HepG2 (cell line): ENCODE results near the gene CAV3.

ENCODE experiments used
- CSRNP1 ChIP-seq: sonication (generic); formaldehyde crosslinking; IDR thresholded peaks from 2 replicates; pipeline ENCODE4 v1.8.1; 2023; ENCODE audit warnings: mild to moderate bottlenecking, missing genetic modification reagents
- FOSL1 ChIP-seq: sonication (generic); formaldehyde crosslinking; IDR thresholded peaks from 2 replicates; pipeline ENCODE4 v1.9.0; 2021; ENCODE audit warnings: missing genetic modification reagents, borderline replicate concordance
- HOXA9 ChIP-seq: sonication (generic); formaldehyde crosslinking; IDR thresholded peaks from 2 replicates; pipeline ENCODE4 v1.8.1; 2022; ENCODE audit warnings: missing genetic modification reagents, mild to moderate bottlenecking, moderate library complexity, borderline replicate concordance
- JUND ChIP-seq: sonication (generic); formaldehyde crosslinking; IDR thresholded peaks from 2 replicates; pipeline ENCODE4 v1.8.0; 2022; ENCODE audit warnings: mild to moderate bottlenecking, missing genetic modification reagents
- MAX ChIP-seq: IDR thresholded peaks from 2 replicates; pipeline ENCODE4 v1.6.1; 2012; ENCODE audit warnings: inconsistent platforms
- MYC ChIP-seq: sonication (generic); formaldehyde crosslinking; IDR thresholded peaks from 2 replicates; pipeline ENCODE4 v1.9.0; 2021; ENCODE audit warnings: missing genetic modification reagents, borderline replicate concordance
- POLR2AphosphoS5 ChIP-seq: IDR thresholded peaks from 2 replicates; pipeline ENCODE4 v1.6.1; 2012; ENCODE audit warnings: low read depth, low read length
- RARG ChIP-seq: sonication (generic); formaldehyde crosslinking; IDR thresholded peaks from 2 replicates; pipeline ENCODE4 v1.4.0; 2020; ENCODE audit warnings: low read depth, mild to moderate bottlenecking, missing genetic modification reagents
- ZBTB33 ChIP-seq: sonication (generic); formaldehyde crosslinking; IDR thresholded peaks from 2 replicates; pipeline ENCODE4 v1.4.0; 2020; ENCODE audit warnings: missing genetic modification reagents

GRCh38 chr3:8724108-8724752 lies 9.4 kb upstream of the CAV3 start:
- no peak for TF ChIP-seq CSRNP1 (CRISPR knock-in tag)
- TF ChIP-seq HOXA9 (CRISPR knock-in tag): no peak
- no peak for TF ChIP-seq RARG (CRISPR knock-in tag)
- no peak for TF ChIP-seq MAX
- TF ChIP-seq MYC (CRISPR knock-in tag): no peak
- TF ChIP-seq ZBTB33 (CRISPR knock-in tag): no peak
- TF ChIP-seq POLR2AphosphoS5: no peak
- no peak for TF ChIP-seq FOSL1 (CRISPR knock-in tag)
- TF ChIP-seq JUND (CRISPR knock-in tag): no peak
